NCI-H82 treated with DMSO at 0.1 percent for 48 hours (cell line): Measurements from ENCODE around the gene GALNT17.
A peak's percentile ranks its signal among the peaks of the same experiment; 100 is the strongest.
"Not testable (repeated sequence)": the region's sequence is repeated elsewhere in the genome, so short reads cannot be mapped to it uniquely, and the experiment has no call there.

ENCODE experiments used
- DNase-seq: peaks from one replicate; lab custom pipeline; 2025; ENCODE audit not compliant: unreplicated experiment; lab: John Stamatoyannopoulos, UW

The GALNT17 gene

DNA sequence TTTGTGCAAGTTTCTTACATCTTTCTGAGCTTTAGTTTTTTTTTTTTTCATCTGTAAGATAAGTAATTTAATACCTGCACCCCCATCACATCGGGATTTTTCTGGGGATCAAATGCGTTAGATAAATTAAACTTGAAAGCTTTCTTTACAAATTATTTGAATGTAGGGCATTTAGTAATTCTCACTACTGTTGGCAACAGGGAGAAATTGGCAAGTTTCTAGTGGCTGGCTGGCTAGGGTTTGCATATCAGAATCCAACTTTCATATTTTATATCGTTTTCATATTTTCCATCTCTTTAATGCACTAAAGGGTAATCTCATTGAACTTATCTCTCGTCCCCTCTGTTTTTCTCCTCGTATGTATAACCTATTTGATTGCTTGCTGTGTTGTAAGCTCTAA lies 412.9 kb downstream of the GALNT17 start:
- no peak for DNase-seq

DNA sequence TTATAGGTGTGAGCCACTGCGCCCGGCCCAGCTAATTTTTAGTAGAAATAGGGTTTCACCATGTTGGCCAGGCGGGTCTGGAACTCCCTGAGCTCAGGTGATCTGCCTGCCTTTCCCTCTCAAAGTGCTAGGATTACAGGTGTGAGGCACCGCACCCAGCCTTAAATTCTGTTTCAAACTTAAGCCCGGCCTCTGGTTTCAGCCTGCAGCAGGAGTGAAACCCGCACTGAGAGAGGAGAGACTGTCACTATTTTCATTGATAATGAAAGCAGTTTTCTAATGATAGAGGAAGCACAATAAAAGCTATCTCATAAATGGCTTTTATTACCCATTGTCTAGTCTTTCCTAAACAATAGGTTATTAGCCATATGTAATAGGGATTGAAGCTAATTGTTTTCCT lies 415.5 kb downstream of the GALNT17 start:
- DNase-seq, result no peak

DNA sequence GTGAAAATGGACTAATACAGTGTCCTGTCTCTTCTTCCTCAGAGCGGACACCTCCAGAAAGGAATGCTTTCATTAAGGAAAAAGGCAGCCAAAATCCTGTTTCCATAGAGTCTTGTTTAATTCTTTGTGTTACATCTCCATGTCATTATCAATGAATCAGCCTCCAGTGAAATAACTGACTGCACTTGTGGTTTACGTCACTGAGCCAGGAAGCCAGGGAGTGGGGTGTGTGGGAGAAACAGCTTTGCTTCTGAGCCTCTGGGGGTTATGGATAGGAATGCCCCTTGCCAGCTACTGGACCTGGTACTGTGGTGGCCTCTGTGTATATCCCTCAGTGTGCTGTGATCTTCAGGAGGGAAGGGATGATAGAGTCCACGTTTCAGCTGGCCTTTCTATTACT lies 416.8 kb downstream of the GALNT17 start:
- DNase-seq, result no peak

DNA sequence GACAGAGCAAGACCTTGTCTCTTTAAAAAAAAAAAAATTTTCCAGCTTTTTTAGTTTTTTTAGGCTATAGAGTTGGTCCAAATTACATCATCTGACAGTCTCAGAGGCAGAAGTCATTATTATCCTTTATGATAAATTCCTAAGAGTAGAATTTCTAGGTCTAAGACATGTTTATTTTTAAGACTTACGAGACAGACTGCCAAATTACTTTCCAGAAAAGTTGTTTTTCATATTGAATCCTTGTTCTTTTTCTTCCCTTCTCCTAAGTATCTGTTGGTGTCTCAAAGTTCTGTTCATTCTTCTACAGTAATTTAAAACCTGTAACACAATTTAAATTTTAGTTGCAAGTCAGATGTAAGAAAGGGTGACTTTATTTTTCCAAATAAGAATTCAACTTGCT lies 421.4 kb downstream of the GALNT17 start:
- no peak for DNase-seq

DNA sequence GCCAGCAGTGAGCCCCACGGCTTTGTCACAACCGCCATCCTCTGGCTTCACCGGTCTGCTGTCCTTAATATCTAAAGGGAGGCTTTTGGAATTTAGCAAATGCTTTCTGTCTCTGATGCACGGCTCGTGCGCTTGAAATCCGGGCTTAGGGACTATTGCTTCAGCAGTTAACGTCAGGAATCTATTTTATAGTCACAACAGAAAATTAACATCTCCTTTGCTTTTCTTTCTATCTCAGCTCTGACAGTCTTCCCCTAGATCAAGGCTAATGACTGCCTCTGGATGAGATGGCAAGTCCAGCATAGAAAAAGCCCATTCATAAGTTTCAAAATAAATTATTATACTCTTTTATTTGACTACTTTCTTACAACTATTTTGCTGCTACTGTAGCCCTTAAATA lies 423.8 kb downstream of the GALNT17 start:
- no peak for DNase-seq

DNA sequence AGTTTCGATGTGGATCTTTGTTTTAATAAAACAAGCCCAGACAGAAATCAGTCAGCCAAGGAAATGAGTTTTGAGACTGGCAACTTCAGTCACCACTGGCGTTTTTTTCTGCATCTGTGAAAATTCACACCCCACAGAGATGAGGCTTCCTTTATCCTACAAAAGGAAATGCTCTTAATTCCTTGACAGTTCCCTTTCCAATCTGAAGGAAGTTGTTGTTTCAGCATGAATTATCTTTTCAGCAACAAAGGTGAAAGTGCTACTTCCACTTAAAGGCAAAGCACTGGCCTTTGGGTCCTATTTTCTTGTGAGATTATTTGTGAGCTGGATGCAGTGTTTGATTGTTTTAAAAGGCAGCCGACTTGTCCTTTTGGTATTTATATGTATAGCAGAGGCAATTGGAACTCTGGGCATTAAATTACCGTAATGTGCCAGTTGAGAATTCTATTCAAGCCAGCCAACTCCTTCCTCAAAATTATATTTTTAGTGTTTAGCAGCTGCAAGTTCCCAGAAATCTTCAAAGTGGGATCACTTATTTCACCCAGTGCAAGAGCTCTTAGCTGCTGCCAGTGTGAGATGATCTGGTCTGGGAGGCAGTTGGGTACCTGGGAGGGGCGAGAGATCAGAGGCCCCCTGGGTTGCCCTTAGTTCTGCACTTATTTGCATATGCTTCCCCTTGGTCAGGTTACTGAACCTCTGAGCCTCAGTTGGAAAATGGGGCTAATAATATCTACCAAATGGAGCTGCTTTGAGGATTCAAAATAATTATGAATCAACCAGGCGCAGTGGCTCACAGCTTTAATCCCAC lies 427.1 kb downstream of the GALNT17 start:
- no peak for DNase-seq

DNA sequence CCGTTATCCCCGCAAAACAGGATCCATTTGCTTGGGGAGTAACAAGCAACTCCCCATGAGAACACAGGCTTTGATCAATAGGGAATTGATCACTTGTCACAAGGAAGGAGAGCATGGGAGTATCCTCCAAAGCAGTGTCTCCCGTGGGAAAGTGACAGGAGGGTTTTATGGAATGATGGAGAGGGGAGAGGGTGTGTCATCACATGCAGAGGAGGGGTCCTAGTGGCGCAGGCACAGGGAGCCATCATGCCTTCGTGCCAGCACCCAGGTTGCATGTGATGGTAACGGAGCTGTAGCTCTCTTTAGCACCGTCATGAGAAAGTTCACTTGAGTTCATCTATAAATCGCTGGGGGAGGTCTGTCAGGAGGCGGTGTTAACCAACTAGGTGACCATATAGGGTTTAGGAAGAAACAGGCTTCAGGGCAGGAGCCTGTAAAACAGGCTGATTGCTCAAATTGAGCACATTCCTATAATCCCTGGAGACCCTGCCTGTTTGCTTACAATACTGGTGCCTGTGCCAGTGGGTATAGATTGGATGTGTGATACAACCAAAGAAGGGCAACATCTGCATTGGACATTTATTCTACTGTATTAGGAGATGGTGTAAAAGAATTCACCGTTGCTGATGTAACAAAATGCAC lies 428.5 kb downstream of the GALNT17 start:
- no peak for DNase-seq

DNA sequence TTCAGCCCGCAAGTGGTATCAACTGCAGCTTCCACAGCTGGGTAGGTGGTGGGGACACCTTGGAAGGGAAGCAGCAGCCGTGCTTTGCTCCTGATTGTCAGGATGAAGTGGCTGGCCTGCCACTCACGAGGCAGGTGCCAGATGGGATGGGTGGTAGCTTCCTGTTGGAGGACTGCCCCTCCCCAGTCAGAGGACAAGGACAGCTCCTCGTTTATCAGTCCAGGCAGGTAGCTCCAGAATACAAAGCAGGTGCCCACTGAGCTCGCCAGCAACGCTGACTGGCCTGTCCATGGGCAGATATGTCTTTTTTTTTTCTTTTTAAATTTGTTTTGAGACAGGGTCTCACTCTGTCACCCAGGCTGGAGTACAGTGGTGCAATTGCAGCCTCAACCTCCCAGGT lies 431.3 kb downstream of the GALNT17 start:
- DNase-seq, result peak; percentile 5

DNA sequence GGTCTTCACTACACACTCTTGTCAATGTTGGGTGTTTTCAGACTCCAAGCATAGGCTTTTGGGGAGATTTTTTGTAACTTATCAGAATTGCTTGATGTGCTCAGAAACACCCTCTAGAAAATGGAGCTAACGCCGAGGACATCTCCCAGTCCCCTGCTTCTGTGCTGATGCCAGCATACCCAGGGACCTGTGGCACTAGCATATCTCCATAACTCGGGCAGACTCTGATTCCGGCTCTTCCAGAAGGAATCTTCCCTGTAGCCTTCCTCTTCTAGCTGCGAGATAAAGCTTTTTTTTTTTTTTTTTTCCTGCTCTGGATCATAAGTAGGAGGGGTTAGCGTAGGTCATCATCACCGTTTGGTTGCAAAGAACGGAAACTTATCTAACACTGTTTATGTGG lies 434.4 kb downstream of the GALNT17 start:
- DNase-seq, result no peak

DNA sequence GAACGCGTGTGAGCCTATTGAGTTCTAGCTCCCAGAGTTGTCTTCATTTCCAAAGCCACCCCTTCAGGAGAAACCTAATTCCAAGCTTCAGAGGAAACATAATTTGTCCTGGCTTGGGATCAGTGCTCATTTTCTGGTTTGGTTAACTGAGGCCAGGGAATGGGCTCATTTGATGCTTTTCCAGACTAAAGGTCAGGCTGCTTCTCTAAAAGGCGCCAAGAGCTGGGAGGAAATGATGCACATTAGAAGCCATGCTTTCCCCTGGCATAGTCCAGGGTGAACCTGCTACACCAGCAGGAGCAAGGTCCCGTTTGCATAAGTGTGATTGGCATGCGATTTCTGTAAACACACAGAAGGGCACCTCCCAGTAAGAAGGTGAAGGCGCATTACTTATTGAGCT lies 435.0 kb downstream of the GALNT17 start:
- no peak for DNase-seq

DNA sequence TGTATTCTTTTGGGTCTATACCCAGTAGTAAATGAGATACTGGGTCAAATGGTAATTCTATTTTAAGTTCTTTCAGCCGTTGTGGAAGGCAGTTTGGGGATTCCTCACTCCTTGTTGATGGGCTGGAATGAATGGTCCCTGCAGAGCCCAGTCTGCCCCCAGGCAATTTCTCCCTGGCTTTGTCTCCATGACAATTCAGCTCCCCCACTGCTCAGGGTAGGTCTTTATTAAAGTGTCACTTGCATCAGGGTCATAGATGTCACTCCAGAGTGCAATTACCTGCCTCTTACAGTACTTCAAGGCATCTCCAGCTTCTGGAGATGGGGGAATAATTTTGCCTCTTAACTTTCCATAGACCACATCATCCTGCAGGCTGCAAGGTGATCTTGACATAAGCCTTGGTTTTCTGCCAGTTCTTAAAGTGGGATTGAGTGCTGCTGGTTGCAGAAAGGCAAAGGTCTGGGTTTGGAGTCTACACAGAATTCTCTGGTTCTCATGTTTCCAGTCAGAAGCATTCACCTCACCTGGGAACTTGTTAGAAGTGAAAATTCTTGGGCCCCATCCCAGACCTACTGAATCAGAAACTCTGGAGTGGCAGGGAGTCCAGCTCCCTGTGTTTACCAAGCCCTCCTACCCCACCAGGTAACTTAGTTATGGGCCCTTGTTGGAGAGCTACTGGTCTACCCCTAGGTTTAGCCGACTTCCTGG lies 442.4 kb downstream of the GALNT17 start:
- no peak for DNase-seq

DNA sequence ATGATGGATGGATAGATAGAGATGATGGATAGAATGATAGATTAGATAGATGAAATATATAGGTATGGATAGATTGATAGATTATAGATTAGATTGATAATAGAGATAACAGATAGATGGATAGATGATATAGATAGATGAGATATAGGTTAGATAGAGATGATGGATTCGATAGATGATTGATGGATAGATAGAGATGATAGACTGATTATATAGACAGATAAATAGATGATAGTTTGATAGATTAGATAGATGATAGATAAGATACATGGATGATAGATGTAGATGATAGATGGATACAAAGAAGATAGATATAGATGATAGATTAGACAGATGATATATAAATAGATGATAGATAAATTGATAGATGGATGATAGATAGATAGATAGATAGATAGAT lies 448.1 kb downstream of the GALNT17 start:
- DNase-seq, result no peak

DNA sequence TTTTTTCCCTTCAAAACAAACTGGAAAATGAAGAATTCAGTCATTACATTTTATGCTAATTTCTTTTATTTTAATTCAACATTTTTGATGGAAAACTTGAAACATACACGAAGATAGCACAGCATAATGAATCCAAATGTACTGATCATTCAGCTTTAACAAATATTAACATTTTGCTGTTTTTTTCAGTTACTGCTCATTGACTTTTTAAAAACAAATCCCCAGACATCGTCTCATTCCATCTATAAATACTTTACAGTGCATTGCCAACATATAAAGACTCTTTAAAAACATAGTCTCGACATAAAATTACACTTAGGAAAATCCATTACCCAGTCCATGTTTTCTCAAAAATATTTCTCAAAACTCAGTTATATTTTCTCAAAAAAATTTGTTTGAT lies 452.3 kb downstream of the GALNT17 start:
- no peak for DNase-seq

DNA sequence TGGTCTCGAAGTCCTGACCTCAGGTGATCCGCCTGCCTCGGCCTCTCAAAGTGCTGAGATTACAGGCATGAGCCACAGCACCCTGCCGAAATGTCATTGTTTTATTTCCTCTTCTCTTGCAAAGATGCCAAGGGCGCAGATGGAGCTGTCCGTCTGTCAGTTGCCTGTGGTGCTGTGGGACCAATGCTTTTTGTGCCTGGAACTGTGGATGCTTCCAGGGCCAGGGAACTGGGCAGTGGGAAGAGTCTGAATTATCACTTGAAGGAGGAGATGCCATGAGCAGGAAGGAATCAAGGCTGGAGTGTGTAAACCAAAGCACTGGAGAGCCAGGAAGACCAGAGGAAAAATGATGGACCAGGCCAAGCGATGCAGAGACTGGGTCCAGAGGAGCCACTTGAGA lies 459.9 kb downstream of the GALNT17 start:
- no peak for DNase-seq

DNA sequence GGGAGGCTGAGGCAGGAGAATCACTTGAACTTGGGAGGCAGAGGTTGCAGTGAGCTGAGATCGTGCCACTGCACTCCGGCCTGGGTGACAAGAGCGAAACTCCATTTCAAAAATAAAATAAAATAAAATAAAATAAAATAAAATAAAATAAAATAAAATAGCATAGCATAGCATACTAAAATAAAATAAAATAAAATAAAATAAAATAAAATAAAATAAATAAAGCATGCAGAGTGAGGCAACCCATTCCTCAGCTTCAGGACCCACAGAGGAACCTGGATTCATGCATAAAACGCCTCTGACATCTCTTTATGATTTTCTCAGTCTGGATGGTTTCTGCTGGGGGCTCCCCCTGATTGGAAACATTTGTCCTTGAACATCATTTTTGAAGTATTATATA lies 460.4 kb downstream of the GALNT17 start:
- DNase-seq, result not testable (repeated sequence)

DNA sequence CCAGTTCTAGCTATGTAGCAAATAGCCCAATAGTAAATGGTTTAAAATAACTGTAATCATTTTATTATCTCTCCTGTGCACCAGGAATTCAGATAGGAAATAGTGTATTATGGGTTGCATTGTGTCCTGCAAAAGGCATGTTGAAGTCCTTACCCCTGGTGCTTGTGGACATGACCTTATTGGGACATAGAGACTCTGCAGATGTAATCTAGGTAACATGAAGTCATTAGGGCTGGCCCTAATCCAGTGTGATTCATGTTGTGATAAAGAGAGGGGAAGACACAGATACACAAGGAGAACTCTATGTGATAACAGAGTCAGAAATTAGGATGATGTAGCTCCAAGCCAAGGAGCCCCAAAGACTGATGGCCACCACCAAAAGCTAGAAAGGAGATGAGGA lies 462.8 kb downstream of the GALNT17 start:
- no peak for DNase-seq

DNA sequence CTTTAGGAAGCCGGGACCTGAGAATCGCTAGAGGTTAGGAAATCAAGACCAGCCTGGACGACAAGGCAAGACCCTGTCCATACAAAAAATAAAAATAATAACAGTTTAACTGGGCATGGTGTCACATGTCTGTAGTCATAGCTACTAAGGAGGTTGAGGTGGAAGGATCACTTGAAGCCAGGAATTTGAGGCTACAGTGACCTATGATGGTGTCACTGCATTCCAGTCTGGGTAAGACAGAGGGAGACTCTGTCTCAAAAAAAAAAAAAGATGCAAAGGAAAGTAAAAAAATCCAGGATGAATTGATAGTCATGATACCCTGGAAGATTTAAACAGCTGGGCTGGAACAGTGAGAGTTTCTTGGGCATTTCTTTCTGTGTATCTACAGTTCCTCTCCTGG lies 463.2 kb downstream of the GALNT17 start:
- DNase-seq, result no peak

DNA sequence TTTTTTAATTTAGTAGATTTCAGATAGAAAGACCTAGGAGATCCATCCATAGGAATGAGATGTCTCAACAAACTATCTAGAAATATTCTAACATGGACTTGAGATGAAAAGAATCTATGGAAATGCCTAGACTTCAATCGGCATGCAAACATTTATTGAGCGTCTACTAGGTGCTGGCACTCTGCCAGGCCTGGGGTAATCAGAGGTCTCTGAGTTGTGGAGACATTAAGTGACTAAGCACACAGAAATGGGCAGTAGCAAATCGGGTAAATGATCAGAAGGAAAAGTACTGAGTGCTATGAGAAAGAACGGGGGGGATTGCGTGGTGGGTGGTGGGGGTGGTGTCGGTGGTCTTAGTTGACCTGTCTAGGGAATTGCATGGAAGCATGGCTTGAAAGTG lies 466.6 kb downstream of the GALNT17 start:
- DNase-seq, result no peak

DNA sequence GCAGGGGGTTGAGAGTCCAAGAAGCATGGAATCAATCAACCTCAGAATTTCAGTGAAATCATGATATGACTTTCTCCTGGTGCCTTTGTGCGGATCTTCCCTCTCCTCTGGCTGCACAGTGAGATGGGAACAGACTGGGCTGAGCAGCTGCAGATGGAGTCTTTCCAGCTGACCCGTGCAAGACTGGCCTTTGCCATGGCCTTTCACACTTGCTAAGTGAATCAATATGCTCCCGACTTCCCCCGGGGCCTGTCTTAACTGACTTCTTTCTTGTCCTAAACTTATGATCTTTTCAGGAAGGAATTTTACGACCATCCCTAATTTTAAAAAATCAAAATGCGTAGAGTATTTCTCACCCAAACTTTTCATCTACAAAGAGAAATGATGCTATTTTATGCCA lies 469.9 kb downstream of the GALNT17 start:
- DNase-seq, result no peak

DNA sequence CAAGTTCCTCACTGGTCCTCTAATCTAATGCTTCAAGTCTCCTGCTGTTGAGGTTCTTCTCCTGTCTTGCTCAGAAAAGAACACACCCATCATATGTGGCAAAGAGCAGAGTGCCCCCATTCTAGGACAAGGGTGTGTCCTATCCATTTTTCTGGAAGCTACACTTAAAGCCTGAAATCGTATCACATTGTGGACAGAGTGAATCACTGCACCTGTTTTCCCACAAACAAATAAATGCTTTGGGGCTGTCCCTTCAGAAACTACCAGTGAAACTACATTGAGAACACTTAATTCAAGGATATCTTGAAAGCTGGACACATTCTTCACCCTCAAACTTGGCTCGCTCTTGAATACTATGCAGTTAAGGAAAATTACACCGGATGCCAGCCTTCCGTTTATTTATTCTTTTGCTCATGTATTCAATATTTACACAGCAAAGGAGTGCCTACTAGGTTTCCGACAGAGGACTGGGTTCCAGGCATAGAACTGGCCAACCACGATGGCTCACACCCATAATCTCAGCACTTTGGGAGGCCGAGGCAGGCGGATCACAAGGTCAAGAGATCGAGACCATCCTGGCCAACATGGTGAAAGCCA lies 473.0 kb downstream of the GALNT17 start:
- DNase-seq, result no peak

DNA sequence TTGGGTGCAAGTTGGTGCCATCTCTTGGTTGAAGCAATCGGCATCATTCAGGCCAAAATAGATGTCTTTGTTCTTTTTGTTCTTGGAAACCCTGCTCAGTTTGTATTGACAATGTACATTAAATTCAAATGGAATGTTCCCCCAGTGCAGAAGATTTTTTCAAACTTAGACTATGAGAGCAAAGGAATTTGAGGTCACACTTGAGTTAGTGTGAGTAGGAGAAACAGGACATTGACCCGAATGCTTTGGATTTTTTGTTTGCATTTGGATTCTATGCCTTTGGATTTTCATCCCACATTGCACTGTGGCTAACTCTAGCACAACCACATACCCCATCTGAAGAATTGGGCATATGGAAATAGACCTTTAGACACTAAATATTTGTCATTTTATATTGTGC lies 480.0 kb downstream of the GALNT17 start:
- no peak for DNase-seq

DNA sequence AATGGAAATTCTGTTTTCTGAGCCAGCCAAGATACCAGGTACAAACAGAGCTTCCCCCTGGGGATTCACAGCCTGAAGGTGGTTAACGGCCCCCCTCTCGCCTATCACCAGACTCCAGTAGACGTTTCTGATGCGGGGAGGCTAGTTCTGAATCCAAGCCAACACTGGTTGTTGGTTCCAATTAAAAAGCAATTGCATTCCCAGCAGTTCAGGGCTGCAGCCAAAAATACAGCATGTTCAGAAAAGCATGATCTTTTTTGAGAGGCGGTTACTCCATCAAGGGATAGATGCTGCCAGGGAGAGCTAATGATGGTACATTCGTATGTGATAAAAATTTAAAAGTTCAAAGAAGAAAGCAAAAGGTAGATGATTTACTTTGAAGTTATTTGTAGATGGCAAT lies 481.0 kb downstream of the GALNT17 start:
- DNase-seq, result no peak
